ENCODE measurements around the gene CNIH4.
"Not testable (repeated sequence)": the region's sequence is repeated elsewhere in the genome, so short reads cannot be mapped to it uniquely, and the experiment has no call there.

CNIH4 gene

GRCh38 chr1:224356685-224357625, at the start of gene CNIH4:
Gene CNIH4 (plus strand): TSS chr1:224356879. CDS start chr1:224356925, 46 bp downstream.
- no peak for TF ChIP-seq CTCF (IDR thresholded peaks at IDR 0.05; ENCODE audit: extremely low read depth, insufficient read depth, missing control alignments)
- peak; percentile 97 for DNase-seq (ENCODE audit: low spot score)
- in situ Hi-C loops (cut with MboI; ENCODE audit: low pct_unique_long_range_greater_than_20kb, low sequenced_read_pairs, unreplicated experiment), result no loop called here

DNA sequence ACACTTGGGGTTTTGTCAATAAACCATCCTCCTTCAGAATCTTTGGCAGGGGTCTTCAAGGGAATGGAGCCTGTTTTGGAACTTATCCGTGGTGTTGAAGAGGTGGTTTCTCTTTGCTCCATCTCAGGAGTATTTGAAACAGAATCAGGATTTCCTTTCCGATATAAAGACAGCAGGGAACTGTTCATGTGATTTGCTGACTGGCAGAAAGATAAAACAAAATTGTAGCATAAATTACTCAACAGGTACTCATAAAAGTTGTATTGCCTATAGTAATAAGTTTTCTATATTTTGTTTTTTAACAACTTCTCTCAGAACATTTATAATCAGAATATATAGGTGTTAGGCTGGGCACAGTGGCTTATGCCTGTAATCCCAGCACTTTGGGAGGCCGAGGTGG, 48.6 kb upstream of the CNIH4 start:
- DNase-seq (ENCODE audit: low spot score), result no peak
- no peak for TF ChIP-seq CTCF (IDR thresholded peaks at IDR 0.05; ENCODE audit: extremely low read depth, insufficient read depth, missing control alignments)
- in situ Hi-C loops (cut with MboI; ENCODE audit: low pct_unique_long_range_greater_than_20kb, low sequenced_read_pairs, unreplicated experiment), result no loop called here

- in situ Hi-C loops (cut with MboI; ENCODE audit: low pct_unique_long_range_greater_than_20kb, low sequenced_read_pairs, unreplicated experiment); DNase-seq (ENCODE audit: low spot score): not testable (repeated sequence)
Measured at GRCh38 chr1:224311503-224311902, 45.2 kb upstream of the CNIH4 start.

GRCh38 chr1:224312025-224312424, 44.7 kb upstream of the CNIH4 start:
- no peak for DNase-seq (ENCODE audit: low spot score)
- no peak for TF ChIP-seq CTCF (IDR thresholded peaks at IDR 0.05; ENCODE audit: extremely low read depth, insufficient read depth, missing control alignments)
- in situ Hi-C loops (cut with MboI; ENCODE audit: low pct_unique_long_range_greater_than_20kb, low sequenced_read_pairs, unreplicated experiment), result no loop called here

- DNase-seq (ENCODE audit: low spot score), result no peak
- in situ Hi-C loops (cut with MboI; ENCODE audit: low pct_unique_long_range_greater_than_20kb, low sequenced_read_pairs, unreplicated experiment), result no loop called here
- no peak for TF ChIP-seq CTCF (IDR thresholded peaks at IDR 0.05; ENCODE audit: extremely low read depth, insufficient read depth, missing control alignments)
Measured at GRCh38 chr1:224317383-224318045, 39.2 kb upstream of the CNIH4 start.

GRCh38 chr1:224321706-224322105, 35.0 kb upstream of the CNIH4 start:
- DNase-seq (ENCODE audit: low spot score), result no peak
- no peak for TF ChIP-seq CTCF (IDR thresholded peaks at IDR 0.05; ENCODE audit: extremely low read depth, insufficient read depth, missing control alignments)
- in situ Hi-C loops (cut with MboI; ENCODE audit: low pct_unique_long_range_greater_than_20kb, low sequenced_read_pairs, unreplicated experiment), result no loop called here

DNA sequence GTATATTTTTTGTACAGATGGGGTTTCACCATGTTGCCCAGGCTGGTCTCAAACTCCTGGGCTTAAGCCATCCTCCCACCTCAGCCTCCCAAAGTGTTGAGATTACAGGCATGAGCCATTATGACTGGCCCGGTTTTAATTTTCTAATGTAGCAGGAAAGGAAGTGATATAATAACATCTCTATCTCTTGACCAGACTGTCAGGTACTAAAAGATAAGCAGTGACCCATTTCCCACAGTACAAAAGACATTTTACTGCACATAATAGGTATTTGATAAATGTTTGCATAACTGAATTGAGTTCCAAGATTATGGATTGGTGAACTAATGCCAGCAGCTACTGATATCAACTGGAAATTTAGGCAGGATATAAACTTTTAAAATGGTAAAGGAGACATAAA, 30.7 kb upstream of the CNIH4 start:
- no peak for TF ChIP-seq CTCF (IDR thresholded peaks at IDR 0.05; ENCODE audit: extremely low read depth, insufficient read depth, missing control alignments)
- in situ Hi-C loops (cut with MboI; ENCODE audit: low pct_unique_long_range_greater_than_20kb, low sequenced_read_pairs, unreplicated experiment), result no loop called here
- no peak for DNase-seq (ENCODE audit: low spot score)
